Lung microvascular endothelial cell (primary cell): ENCODE measurements around the gene C1QB. TPM values are rescaled to one million over a fixed set of nuclear protein-coding genes. Genes with fewer than 3 reads are reported as not detected.
"Not testable (repeated sequence)": the region's sequence is repeated elsewhere in the genome, so short reads cannot be mapped to it uniquely, and the experiment has no call there.

Source experiments
- DNase-seq, 2 donors: peaks; one replicate each; pipeline versions ENCODE4 v3.0.0 to v3.0.0-alpha.2; 2010; ENCODE audit warnings: low read depth in 2 of 2
- total RNA-seq: library from RNA; depleted of rRNA; stranded (reverse); fragments of >200 nt; gene quantifications from 2 replicates; pipeline ENCODE4 v1.2.1, GENCODE V29; 2014

The C1QB gene
- total RNA-seq, 1 donor from 2014 or later, result not detected

- no peak for DNase-seq
These were observed 41.1 kb downstream of the C1QB start for GRCh38 chr1:22694172-22694571.

- no peak for DNase-seq
These were observed 43.6 kb downstream of the C1QB start for GRCh38 chr1:22696610-22697009.

- no peak for DNase-seq
These were observed 44.9 kb downstream of the C1QB start for GRCh38 chr1:22697980-22698379.

- peak in 1 of 2 donors; percentile 51 for DNase-seq
These were observed 46.9 kb downstream of the C1QB start for GRCh38 chr1:22699681-22700520.

GRCh38 chr1:22702296-22703085 lies 49.5 kb downstream of the C1QB start:
- DNase-seq, result peak; percentile 84 to 93

DNA sequence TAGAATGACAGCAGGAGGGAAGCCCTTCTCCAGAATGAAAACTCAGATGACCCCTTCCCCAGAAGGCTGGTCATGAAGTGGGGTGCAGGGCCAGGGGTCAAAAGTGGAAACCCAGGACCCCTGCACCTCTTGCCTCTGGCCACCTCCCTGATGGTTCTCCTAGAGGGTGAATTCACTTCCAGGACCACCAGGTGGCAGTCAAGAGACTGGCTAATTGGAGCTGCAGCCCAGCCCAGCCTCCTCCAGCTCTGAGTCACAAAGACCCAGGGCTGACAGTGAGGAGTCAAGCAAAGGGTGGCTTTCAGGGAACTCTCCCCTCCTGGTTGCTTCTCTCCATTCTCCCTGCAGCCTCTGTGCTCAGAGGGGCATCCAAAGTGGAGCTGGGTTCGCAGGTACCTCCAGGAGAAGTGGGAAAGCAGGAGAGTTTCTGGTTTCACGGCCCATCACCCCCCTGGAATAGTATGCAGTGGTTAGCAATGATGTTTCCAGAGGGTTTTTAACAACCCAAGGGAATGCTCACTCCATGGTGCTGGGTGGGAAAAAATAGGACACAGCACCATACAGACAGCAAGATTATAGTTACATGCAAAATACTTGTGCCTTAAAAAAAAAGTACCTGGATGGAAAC lies 51.5 kb downstream of the C1QB start:
- peak; percentile 87 to 89 for DNase-seq

GRCh38 chr1:22705586-22705985 lies 52.5 kb downstream of the C1QB start:
- DNase-seq, result no peak

- DNase-seq, result not testable (repeated sequence)
These were observed 53.1 kb downstream of the C1QB start for GRCh38 chr1:22706100-22706499.

DNA sequence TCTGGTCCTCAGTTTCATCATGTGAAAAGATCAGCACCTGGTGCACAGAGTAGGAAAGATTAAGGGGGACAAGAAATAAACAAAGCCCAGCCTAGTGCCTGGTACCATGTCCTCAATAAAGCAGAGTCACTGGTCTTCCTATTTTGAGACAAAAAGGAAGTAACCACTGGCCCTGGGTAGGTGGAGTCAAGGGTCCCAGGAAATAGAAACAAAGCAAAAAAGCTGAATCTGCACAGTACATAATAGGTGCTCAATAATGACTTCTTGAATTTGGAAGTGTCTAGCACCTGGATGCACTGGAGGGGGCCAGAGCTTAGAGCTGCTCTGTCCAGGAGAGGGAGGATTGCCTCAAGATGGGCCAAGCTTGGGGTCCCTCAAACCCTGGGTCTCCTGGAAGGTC lies 55.7 kb downstream of the C1QB start:
- no peak for DNase-seq

DNA sequence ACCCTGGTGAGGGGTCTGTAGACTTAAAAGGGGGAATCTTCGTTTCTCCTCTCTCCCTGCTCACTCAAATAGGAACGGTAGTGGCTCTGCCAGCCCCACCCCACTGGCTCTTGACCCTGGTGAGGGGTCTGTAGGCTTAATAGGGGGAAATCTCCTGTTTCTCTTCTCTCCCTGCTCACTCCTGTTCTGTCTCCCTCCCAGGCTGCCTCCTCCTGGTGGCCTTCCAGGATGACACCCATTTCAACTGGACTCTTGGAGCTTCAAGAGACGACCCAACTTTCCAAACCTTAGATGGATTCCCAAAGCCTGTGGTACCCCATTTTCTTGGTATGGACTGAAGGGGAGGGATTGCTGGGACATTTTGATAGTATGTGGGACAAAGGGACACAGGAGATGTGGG lies 56.2 kb downstream of the C1QB start:
- peak; percentile 24 to 46 for DNase-seq

DNA sequence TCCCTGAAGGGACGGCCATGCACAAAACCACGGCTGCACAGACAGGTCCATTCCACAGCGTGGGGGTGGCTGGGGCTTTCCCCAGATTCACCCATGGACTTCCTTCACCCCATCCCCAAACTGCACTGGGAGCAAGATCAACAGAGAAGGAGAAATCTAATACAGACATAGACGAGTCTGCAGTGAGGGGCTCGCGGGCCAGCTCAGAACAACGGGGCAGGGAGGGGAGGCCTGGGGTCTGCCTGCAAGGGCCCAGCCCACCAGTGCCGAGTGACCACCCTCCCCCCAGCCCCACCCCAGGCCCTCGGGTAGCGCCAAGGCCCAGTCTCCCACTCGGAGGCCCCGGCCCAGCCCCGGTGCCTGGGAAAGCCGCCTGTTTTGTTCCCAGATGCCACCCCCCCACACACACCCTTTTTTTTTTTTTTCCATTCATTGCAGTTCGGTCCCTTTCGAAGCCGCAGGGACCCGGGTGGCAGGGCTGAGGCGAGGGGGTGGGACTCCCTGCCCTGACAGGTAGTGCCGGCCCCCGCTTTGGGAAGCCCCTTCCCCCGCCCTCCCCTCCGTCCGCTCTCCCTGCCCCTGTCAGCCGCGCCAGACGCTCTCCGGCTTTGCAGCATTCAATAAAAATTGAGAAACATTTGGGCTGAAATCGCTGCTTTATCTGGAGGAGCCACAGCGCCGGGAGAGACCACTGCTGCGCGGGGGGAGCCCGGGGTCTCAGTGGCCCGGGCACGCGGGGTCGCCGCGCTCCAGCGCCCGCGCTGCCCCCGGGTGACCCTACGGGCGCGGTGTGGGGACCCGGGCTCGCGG lies 57.1 kb downstream of the C1QB start:
- peak; percentile 64 to 74 for DNase-seq

GRCh38 chr1:22710701-22711049 lies 57.6 kb downstream of the C1QB start, which contains the start of gene EPHB2:
Gene EPHB2 (plus strand): TSS chr1:22710839. CDS start chr1:22710983, 144 bp downstream.
- DNase-seq, result peak; percentile 50 to 65

GRCh38 chr1:22711071-22711470 lies 58.0 kb downstream of the C1QB start:
- peak in 1 of 2 donors; percentile 16 for DNase-seq

Other genes starting within 250 kb of the C1QB start
- gene ZBTB40, start 201.4 kb upstream of the C1QB start, total RNA-seq, result 5.9 and 9.7 TPM in 2 replicates
- not detected in 2 replicates for gene EPHA8, start 89.7 kb upstream of the C1QB start, total RNA-seq
- not detected in 2 replicates for gene C1QA, start 16.6 kb upstream of the C1QB start, total RNA-seq
- gene C1QC, start 9.6 kb upstream of the C1QB start, total RNA-seq, result not detected in 2 replicates
- 18.7 and 20.9 TPM in 2 replicates for gene EPHB2, start 57.6 kb downstream of the C1QB start, total RNA-seq